CD14-positive monocyte (primary cell): ENCODE data around the gene ETV2. TPM values are rescaled to one million over a fixed set of nuclear protein-coding genes. Genes with fewer than 3 reads are reported as not detected.

Experiments
- DNase-seq, 3 donors: peaks; one replicate each; pipeline ENCODE4 v3.0.0-alpha.2; 2011 to 2022
- H2AFZ ChIP-seq: 2 replicates; pipeline ENCODE4 v1.6.0; 2012; ENCODE audit warnings: mild to moderate bottlenecking, low read depth, low read length, inconsistent platforms; ENCODE audit not compliant: insufficient read depth, poor library complexity, severe bottlenecking
- H3K27ac ChIP-seq, 2 donors: 1 replicate in 1 of 2; 2 replicates in 1 of 2; pipeline ENCODE4 v1.5.1; 2012 to 2013; ENCODE audit warnings: low read length in 2 of 2, control low read depth in 1 of 2, inconsistent platforms in 1 of 2, low read depth in 1 of 2, mild to moderate bottlenecking in 1 of 2
- H3K27me3 ChIP-seq, 2 donors: one replicate each; pipeline versions ENCODE4 v1.6.0 to v1.6.1; 2011 to 2013; ENCODE audit warnings: low read length in 2 of 2; ENCODE audit not compliant: control insufficient read depth in 2 of 2, insufficient read depth in 2 of 2
- H3K36me3 ChIP-seq, 2 donors: replicated peaks in 1 of 2; 1 replicate in 1 of 2; 2 replicates in 1 of 2; pipeline versions ENCODE4 v1.5.1 to v1.6.1; 2012 to 2013; ENCODE audit warnings: low read length in 2 of 2, control low read depth in 1 of 2, inconsistent platforms in 1 of 2, mild to moderate bottlenecking in 1 of 2; ENCODE audit not compliant: insufficient read depth in 2 of 2, control insufficient read depth in 1 of 2
- H3K4me1 ChIP-seq, 2 donors: 1 replicate in 1 of 2; 2 replicates in 1 of 2; pipeline versions ENCODE4 v1.5.1 to v1.6.1; 2012 to 2013; ENCODE audit warnings: low read length in 2 of 2, control low read depth in 1 of 2, inconsistent platforms in 1 of 2, mild to moderate bottlenecking in 1 of 2, moderate library complexity in 1 of 2; ENCODE audit not compliant: insufficient read depth in 2 of 2, control insufficient read depth in 1 of 2
- H3K4me2 ChIP-seq: replicated peaks from 2 replicates; pipeline ENCODE3; 2012; ENCODE audit warnings: low read length, moderate library complexity, mild to moderate bottlenecking; ENCODE audit not compliant: poor library complexity, severe bottlenecking; ENCODE audit errors: extremely low read depth
- H3K4me3 ChIP-seq, 3 experiments: fragments of 200-600 bp in 1 of 3; sonication (generic) in 1 of 3; replicated peaks in 1 of 3; 1 replicate in 2 of 3; 2 replicates in 1 of 3; pipeline ENCODE4 v1.5.1; 2011 to 2013; ENCODE audit warnings: low read length in 3 of 3, mild to moderate bottlenecking in 3 of 3, control low read depth in 2 of 3, low read depth in 2 of 3, inconsistent platforms in 1 of 3, moderate library complexity in 1 of 3
- H3K79me2 ChIP-seq: 2 replicates; pipeline ENCODE4 v1.6.0; 2012; ENCODE audit warnings: mild to moderate bottlenecking, control low read depth, inconsistent platforms, low read length, moderate library complexity; ENCODE audit not compliant: insufficient read depth
- H3K9ac ChIP-seq: 2 replicates; pipeline ENCODE4 v1.6.0; 2017; ENCODE audit warnings: low read length, mild to moderate bottlenecking; ENCODE audit not compliant: insufficient read depth, poor library complexity, severe bottlenecking
- H3K9me3 ChIP-seq, 2 donors: replicated peaks in 1 of 2; 1 replicate in 1 of 2; 2 replicates in 1 of 2; pipeline versions ENCODE4 v1.5.1 to v1.6.1; 2012 to 2013; ENCODE audit warnings: low read length in 2 of 2, control low read depth in 1 of 2; ENCODE audit not compliant: control insufficient read depth in 1 of 2, insufficient read depth in 1 of 2
- H4K20me1 ChIP-seq: 2 replicates; pipeline ENCODE4 v1.6.0; 2012; ENCODE audit warnings: mild to moderate bottlenecking, low read length, control low read depth, moderate library complexity; ENCODE audit not compliant: insufficient read depth
- H3K27ac Mint-ChIP-seq, 7 donors: one replicate each; pipeline ENCODE4 v1.8.0; 2020; ENCODE audit warnings: mild to moderate bottlenecking in 7 of 7, mixed read lengths in 7 of 7, moderate library complexity in 6 of 7, inconsistent platforms in 2 of 7
- H3K27me3 Mint-ChIP-seq, 3 donors: one replicate each; pipeline ENCODE4 v1.8.0; 2021 to 2022; ENCODE audit warnings: low read depth in 3 of 3, mild to moderate bottlenecking in 3 of 3, mixed read lengths in 3 of 3, moderate library complexity in 3 of 3, inconsistent platforms in 1 of 3
- H3K36me3 Mint-ChIP-seq, 2 donors: one replicate each; pipeline ENCODE4 v1.8.0; 2020; ENCODE audit warnings: mixed read lengths in 2 of 2, inconsistent platforms in 1 of 2, mild to moderate bottlenecking in 1 of 2
- H3K4me1 Mint-ChIP-seq: one replicate; pipeline ENCODE4 v1.8.0; 2020; ENCODE audit warnings: mild to moderate bottlenecking, mixed read lengths
- H3K4me3 Mint-ChIP-seq, 2 donors: one replicate each; pipeline ENCODE4 v1.8.0; 2020; ENCODE audit warnings: mild to moderate bottlenecking in 2 of 2, mixed read lengths in 2 of 2, moderate library complexity in 1 of 2
- H3K9me3 Mint-ChIP-seq, 7 donors: one replicate each; pipeline ENCODE4 v1.8.0; 2020 to 2022; ENCODE audit warnings: mixed read lengths in 7 of 7, mild to moderate bottlenecking in 6 of 7, moderate library complexity in 6 of 7, inconsistent platforms in 2 of 7
- WGBS: methylation state at CpG from one replicate; pipeline ENCODE4 v1.1.5; 2013; ENCODE audit warnings: missing lambda C conversion rate; ENCODE audit not compliant: insufficient coverage; 5-methylcytosine and 5-hydroxymethylcytosine counted together
- intact Hi-C, 2 donors: fragments of 100-400 bp; cut with micrococcal nuclease; formaldehyde crosslinking; loops; one replicate each; pipeline versions ENCODE4 v1.15.0 to v1.15.1; 2023
- polyA plus RNA-seq, 3 donors: library from polyadenylated mRNA; depleted of rRNA in 1 of 3; unstranded in 2 of 3; stranded (reverse) in 1 of 3; fragments of 300-500 nt in 2 of 3; fragments of >200 nt in 1 of 3; fragmentation: Illumina TruSeq in 2 of 3; gene quantifications; 1 replicate in 2 of 3; 2 replicates in 1 of 3; pipeline ENCODE4 v1.2.3, GENCODE V29; 2012 to 2021
- TF ChIP-seq, protein P1 (sequence below): fragments of 200-600 bp; IDR thresholded peaks from one replicate; pipeline ENCODE4 v1.8.0; 2022; ENCODE audit warnings: antibody characterized with exemption, mild to moderate bottlenecking

The ETV2 gene
- polyA plus RNA-seq, 3 donors, result 0.17 to 0.93 (median 0.82) TPM

DNA sequence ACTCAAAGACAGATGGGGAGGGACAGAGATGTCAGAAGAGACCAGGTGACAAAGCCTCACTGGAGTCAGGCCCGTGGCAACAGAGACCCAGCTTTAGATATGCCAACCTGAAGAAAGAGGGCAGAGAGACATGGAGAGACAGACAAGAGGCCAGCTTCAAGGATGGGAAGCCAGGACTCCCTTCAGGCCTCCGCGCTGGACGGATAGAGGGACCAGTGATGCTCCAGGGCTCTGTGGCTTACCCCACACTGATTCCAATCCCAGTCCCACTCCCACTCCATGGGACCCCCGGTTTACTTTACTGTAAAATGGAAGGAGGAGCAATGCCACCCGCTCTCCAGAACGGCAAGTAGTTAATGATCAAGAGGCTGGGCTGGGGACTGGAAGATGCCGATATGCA is 1.7 kb upstream of the ETV2 start:
- DNase-seq, result no peak
- Mint-ChIP-seq H3K4me1 (peaks cover 16% of the 10 kb centered on the region), H3K4me3 (no peak overlapping the region), H3K27me3 (peaks cover 8 to 14% (median 13%) of the 10 kb centered on the region in 3 donors), H3K9me3 (no peaks in the 10 kb centered on the region), H3K27ac (peak overlapping the region in 2 of 7 donors; percentile 34 to 59), H3K36me3 (peaks cover 29 to 36% of the 10 kb centered on the region in 2 donors)
- no peaks in the 10 kb centered on the region for H4K20me1 ChIP-seq
- no peaks in the 10 kb centered on the region for H3K79me2 ChIP-seq
- no peaks in the 10 kb centered on the region for H3K9me3 ChIP-seq
- H3K4me2 ChIP-seq, result no peak overlapping the region
- intact Hi-C loops, result loop anchor here in 1 of 2 donors (10.0 kb wide), 1 partner anchor 105 kb away; the partner anchor contains the start of genes IGFLR1, LIN37, PSENEN and U2AF1L4
- H3K4me3 ChIP-seq, result no peak overlapping the region
- no peak overlapping the region for H3K9ac ChIP-seq
- TF ChIP-seq, protein P1, sequence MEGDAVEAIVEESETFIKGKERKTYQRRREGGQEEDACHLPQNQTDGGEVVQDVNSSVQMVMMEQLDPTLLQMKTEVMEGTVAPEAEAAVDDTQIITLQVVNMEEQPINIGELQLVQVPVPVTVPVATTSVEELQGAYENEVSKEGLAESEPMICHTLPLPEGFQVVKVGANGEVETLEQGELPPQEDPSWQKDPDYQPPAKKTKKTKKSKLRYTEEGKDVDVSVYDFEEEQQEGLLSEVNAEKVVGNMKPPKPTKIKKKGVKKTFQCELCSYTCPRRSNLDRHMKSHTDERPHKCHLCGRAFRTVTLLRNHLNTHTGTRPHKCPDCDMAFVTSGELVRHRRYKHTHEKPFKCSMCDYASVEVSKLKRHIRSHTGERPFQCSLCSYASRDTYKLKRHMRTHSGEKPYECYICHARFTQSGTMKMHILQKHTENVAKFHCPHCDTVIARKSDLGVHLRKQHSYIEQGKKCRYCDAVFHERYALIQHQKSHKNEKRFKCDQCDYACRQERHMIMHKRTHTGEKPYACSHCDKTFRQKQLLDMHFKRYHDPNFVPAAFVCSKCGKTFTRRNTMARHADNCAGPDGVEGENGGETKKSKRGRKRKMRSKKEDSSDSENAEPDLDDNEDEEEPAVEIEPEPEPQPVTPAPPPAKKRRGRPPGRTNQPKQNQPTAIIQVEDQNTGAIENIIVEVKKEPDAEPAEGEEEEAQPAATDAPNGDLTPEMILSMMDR, result no peak
- H3K36me3 ChIP-seq, result peaks cover 23 to 36% of the 10 kb centered on the region in 2 donors
- peaks cover 29 to 33% of the 10 kb centered on the region in 2 donors for H3K4me1 ChIP-seq
- no peak overlapping the region for H3K27ac ChIP-seq
- no peak overlapping the region for H2AFZ ChIP-seq
- peaks cover 0 to 2% of the 10 kb centered on the region in 2 donors for H3K27me3 ChIP-seq
- WGBS, result 85% methylated on average over 2 of the region's 8 CpGs

DNA sequence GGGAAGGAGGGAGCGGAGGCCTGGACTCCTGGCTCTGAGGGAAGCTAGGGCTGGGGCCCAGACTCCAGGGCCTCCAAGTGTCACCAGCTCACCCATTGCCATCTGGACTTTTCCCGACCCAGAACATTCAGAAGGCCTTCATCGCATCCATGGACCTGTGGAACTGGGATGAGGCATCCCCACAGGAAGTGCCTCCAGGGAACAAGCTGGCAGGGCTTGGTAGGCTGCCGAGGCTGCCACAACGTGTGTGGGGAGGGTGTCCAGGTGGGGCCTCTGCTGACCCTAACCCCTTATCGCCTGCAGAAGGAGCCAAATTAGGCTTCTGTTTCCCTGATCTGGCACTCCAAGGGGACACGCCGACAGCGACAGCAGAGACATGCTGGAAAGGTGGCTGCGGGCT is 767 bp downstream of the ETV2 start:
- no peak overlapping the region for H3K4me2 ChIP-seq
- TF ChIP-seq, protein P1, result no peak
- H3K4me3 Mint-ChIP-seq, result peak overlapping the region in 1 of 2 donors; percentile 64
- DNase-seq, result no peak
- H3K27ac ChIP-seq, result no peak overlapping the region
- no peak overlapping the region for H3K27ac Mint-ChIP-seq
- intact Hi-C loops, result loop anchor here in 1 of 2 donors (10.0 kb wide), 1 partner anchor 102 kb away; the partner anchor contains the start of genes IGFLR1, LIN37, PSENEN and U2AF1L4
- H3K4me3 ChIP-seq, result no peak overlapping the region
- H3K9me3 Mint-ChIP-seq, result no peaks in the 10 kb centered on the region
- WGBS, result 88% methylated on average over 6 of the region's 10 CpGs
- H3K9ac ChIP-seq, result no peak overlapping the region
- peaks cover 25% of the 10 kb centered on the region for H3K4me1 Mint-ChIP-seq
- H3K79me2 ChIP-seq, result no peaks in the 10 kb centered on the region
- H2AFZ ChIP-seq, result no peak overlapping the region
- no peaks in the 10 kb centered on the region for H3K9me3 ChIP-seq
- H3K27me3 Mint-ChIP-seq, result peaks cover 8 to 16% (median 13%) of the 10 kb centered on the region in 3 donors
- peaks cover 0 to 2% of the 10 kb centered on the region in 2 donors for H3K27me3 ChIP-seq
- H4K20me1 ChIP-seq, result no peaks in the 10 kb centered on the region
- peaks cover 37 to 43% of the 10 kb centered on the region in 2 donors for H3K4me1 ChIP-seq
- H3K36me3 ChIP-seq, result peaks cover 7 to 11% of the 10 kb centered on the region in 2 donors
- H3K36me3 Mint-ChIP-seq, result peaks cover 6 to 11% of the 10 kb centered on the region in 2 donors
